ENCODE results near the gene ZNF414.

DNA sequence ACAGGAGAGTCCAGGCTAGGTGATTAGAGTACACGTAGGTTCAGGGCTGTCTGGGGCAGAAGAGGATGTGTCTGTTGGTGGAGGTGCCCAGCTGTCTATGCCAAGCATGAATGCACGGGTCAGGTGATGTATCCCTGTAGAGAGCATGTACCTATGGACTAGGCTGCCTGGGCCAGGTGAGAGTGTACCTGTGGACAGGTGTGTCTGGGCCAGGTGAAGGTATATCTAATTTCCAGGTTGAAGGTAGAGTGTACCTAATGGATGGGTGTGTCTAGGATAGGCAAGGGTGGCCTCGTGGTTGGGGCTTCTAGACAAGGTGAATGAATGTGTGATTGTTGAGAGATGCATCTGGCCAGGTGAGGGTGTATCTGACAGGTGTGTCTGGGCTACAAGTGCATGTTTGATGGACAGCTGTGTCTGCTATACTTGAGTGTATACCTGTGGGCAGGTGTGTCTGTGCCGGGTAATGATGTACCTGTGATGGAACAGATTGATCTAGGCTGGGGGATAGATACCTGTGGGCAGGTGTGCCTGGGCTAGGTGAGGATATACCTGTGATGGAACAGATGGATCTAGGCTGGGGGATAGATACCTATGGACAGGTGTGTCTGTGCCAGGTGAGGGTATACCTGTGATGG lies 15.5 kb upstream of the ZNF414 start:
- TF ChIP-seq CTCF (optimal IDR thresholded peaks at IDR 0.05 in 1 of 3, IDR thresholded peaks at IDR 0.05 in 1 of 3, conservative IDR thresholded peaks at IDR 0.05 in 1 of 3; ENCODE audit: extremely low read depth in 1 of 3, insufficient read depth in 2 of 3, low read length in 3 of 3) (no peak), EZH2 (IDR thresholded peaks at IDR 0.05; ENCODE audit: low read length) (no peak)
